Neutrophil (primary cell): ENCODE results near the gene ADIG.

Experiments used
- H3K27ac ChIP-seq: fragments of 200-600 bp; sonication (generic); 2 replicates; pipeline ENCODE4 v1.5.1; 2016; ENCODE audit warnings: mild to moderate bottlenecking, moderate library complexity
- H3K27me3 ChIP-seq: fragments of 200-600 bp; sonication (generic); 2 replicates; pipeline ENCODE4 v1.6.0; 2016; ENCODE audit warnings: mild to moderate bottlenecking
- H3K36me3 ChIP-seq: fragments of 200-600 bp; sonication (generic); 2 replicates; pipeline ENCODE4 v1.5.1; 2017
- H3K4me1 ChIP-seq, 2 experiments: fragments of 200-600 bp in 1 of 2; sonication (generic) in 1 of 2; 1 replicate in 1 of 2; 2 replicates in 1 of 2; pipeline versions ENCODE4 v1.5.1 to v1.6.1; 2013 to 2016; ENCODE audit warnings: low read depth in 1 of 2, low read length in 1 of 2, mild to moderate bottlenecking in 1 of 2, moderate library complexity in 1 of 2; ENCODE audit not compliant: control insufficient read depth in 1 of 2, insufficient read depth in 1 of 2
- H3K4me3 ChIP-seq, 2 experiments: fragments of 200-600 bp in 1 of 2; sonication (generic) in 1 of 2; 1 replicate in 1 of 2; 2 replicates in 1 of 2; pipeline ENCODE4 v1.5.1; 2013 to 2016; ENCODE audit warnings: low read depth in 1 of 2, low read length in 1 of 2, mild to moderate bottlenecking in 1 of 2, moderate library complexity in 1 of 2
- H3K9me3 ChIP-seq: fragments of 200-600 bp; sonication (generic); 2 replicates; pipeline ENCODE4 v1.5.1; 2016
- TF ChIP-seq, protein P1 (sequence below): fragments of 200-600 bp; sonication (generic); IDR thresholded peaks from 2 replicates; pipeline ENCODE4 v1.5.1; 2016; ENCODE audit warnings: antibody characterized with exemption

The ADIG gene

DNA sequence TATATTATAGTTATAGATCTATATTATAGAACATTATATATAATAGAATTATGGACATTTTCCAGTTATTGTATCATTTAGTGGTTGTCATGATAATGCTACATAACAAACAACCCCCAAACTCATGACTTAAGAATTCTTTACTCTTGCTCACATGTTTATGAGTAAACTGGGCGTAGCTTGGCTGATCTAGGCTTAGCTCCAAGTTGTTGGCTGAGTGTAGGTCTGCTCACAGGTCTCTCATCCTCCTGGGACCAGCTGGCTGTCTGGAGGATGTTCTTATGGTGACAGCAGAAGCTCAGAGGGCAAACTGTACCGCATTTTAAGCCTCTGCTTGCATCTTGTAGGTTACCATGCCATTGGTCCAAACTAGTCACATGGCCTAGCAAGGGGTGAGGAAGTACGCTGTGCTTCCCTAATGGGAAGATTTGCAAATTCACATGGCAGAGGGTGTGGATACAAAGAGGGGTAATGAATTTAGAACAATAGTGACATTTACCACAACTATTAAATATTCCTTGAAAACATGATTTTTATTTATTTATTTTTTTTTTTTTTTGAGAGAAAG lies 54.8 kb downstream of the ADIG start:
- no peak overlapping the region for H3K4me3 ChIP-seq
- no peaks in the 10 kb centered on the region for H3K9me3 ChIP-seq
- H3K4me1 ChIP-seq = no peaks in the 10 kb centered on the region
- H3K36me3 ChIP-seq = no peaks in the 10 kb centered on the region
- no peak overlapping the region for H3K27ac ChIP-seq
- H3K27me3 ChIP-seq = peaks cover 8% of the 10 kb centered on the region
- TF ChIP-seq, protein P1, sequence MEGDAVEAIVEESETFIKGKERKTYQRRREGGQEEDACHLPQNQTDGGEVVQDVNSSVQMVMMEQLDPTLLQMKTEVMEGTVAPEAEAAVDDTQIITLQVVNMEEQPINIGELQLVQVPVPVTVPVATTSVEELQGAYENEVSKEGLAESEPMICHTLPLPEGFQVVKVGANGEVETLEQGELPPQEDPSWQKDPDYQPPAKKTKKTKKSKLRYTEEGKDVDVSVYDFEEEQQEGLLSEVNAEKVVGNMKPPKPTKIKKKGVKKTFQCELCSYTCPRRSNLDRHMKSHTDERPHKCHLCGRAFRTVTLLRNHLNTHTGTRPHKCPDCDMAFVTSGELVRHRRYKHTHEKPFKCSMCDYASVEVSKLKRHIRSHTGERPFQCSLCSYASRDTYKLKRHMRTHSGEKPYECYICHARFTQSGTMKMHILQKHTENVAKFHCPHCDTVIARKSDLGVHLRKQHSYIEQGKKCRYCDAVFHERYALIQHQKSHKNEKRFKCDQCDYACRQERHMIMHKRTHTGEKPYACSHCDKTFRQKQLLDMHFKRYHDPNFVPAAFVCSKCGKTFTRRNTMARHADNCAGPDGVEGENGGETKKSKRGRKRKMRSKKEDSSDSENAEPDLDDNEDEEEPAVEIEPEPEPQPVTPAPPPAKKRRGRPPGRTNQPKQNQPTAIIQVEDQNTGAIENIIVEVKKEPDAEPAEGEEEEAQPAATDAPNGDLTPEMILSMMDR = no peak
